H9 (cell line): ENCODE results near the gene RNF212. TPM values are rescaled to one million over a fixed set of nuclear protein-coding genes. Genes with fewer than 3 reads are reported as not detected.

ENCODE experiments used
- DNase-seq: peaks from one replicate; pipeline ENCODE4 v3.0.0-alpha.2; 2017
- H2AFZ ChIP-seq: one replicate; pipeline ENCODE4 v1.6.1; 2013; ENCODE audit warnings: mild to moderate bottlenecking, low read length, control low read depth, moderate library complexity
- H2AK5ac ChIP-seq: 2 replicates; pipeline ENCODE4 v1.6.1; 2013; ENCODE audit warnings: low read length, control low read depth, mixed read lengths; ENCODE audit not compliant: insufficient read length
- H2BK120ac ChIP-seq: one replicate; pipeline ENCODE4 v1.6.1; 2013; ENCODE audit warnings: low read depth, mild to moderate bottlenecking, low read length, control low read depth, inconsistent platforms; ENCODE audit not compliant: poor library complexity, severe bottlenecking
- H2BK12ac ChIP-seq: 2 replicates; pipeline ENCODE4 v1.6.1; 2013; ENCODE audit warnings: low read length, control low read depth, mixed read lengths, low read depth; ENCODE audit not compliant: insufficient read length
- H2BK15ac ChIP-seq: 2 replicates; pipeline ENCODE4 v1.6.1; 2013; ENCODE audit warnings: low read depth, low read length, control low read depth
- H2BK20ac ChIP-seq: one replicate; pipeline ENCODE4 v1.6.1; 2013; ENCODE audit warnings: low read depth, mild to moderate bottlenecking, low read length, control low read depth, inconsistent platforms; ENCODE audit not compliant: poor library complexity, severe bottlenecking
- H2BK5ac ChIP-seq: 2 replicates; pipeline ENCODE4 v1.6.1; 2013; ENCODE audit warnings: low read length, control low read depth, mixed read lengths; ENCODE audit not compliant: insufficient read length
- H3K14ac ChIP-seq: 2 replicates; pipeline ENCODE4 v1.6.1; 2013; ENCODE audit warnings: low read length, control low read depth; ENCODE audit not compliant: insufficient read depth
- H3K18ac ChIP-seq: 2 replicates; pipeline ENCODE4 v1.6.1; 2013; ENCODE audit warnings: low read depth, mild to moderate bottlenecking, mixed read lengths, low read length, control low read depth; ENCODE audit not compliant: insufficient read length
- H3K23ac ChIP-seq: 2 replicates; pipeline ENCODE4 v1.6.1; 2013; ENCODE audit warnings: low read length, control low read depth, mixed read lengths, low read depth; ENCODE audit not compliant: insufficient read length
- H3K23me2 ChIP-seq: 2 replicates; pipeline ENCODE4 v1.6.1; 2013; ENCODE audit warnings: low read depth, mild to moderate bottlenecking, mixed read lengths, low read length, control low read depth; ENCODE audit not compliant: insufficient read length, poor library complexity, severe bottlenecking
- H3K27ac ChIP-seq: 2 replicates; pipeline ENCODE4 v1.5.1; 2013; ENCODE audit warnings: low read length, control low read depth, mixed read lengths, low read depth; ENCODE audit not compliant: insufficient read length
- H3K27me3 ChIP-seq: 2 replicates; pipeline ENCODE4 v1.6.1; 2013; ENCODE audit warnings: low read length, control low read depth, inconsistent platforms; ENCODE audit not compliant: insufficient read depth
- H3K4ac ChIP-seq: 2 replicates; pipeline ENCODE4 v1.6.1; 2013; ENCODE audit warnings: low read depth, mild to moderate bottlenecking, control low read depth, inconsistent platforms, low read length, moderate library complexity
- H3K4me1 ChIP-seq: 2 replicates; pipeline ENCODE4 v1.6.1; 2013; ENCODE audit warnings: low read length, control low read depth, inconsistent platforms; ENCODE audit not compliant: insufficient read depth
- H3K4me2 ChIP-seq: 2 replicates; pipeline ENCODE4 v1.6.1; 2013; ENCODE audit warnings: low read length, control low read depth, mixed read lengths; ENCODE audit not compliant: insufficient read length, insufficient read depth
- H3K56ac ChIP-seq: 2 replicates; pipeline ENCODE4 v1.6.1; 2013; ENCODE audit warnings: low read depth, mild to moderate bottlenecking, mixed read lengths, low read length, control low read depth; ENCODE audit not compliant: insufficient read length
- H3K79me1 ChIP-seq: 2 replicates; pipeline ENCODE4 v1.6.1; 2013; ENCODE audit warnings: low read depth, mild to moderate bottlenecking, moderate library complexity, low read length, control low read depth, inconsistent platforms; ENCODE audit not compliant: insufficient read depth, poor library complexity, severe bottlenecking
- H3K79me2 ChIP-seq: 2 replicates; pipeline ENCODE4 v1.6.1; 2013; ENCODE audit warnings: low read length, control low read depth, inconsistent platforms; ENCODE audit not compliant: insufficient read depth
- H3K9ac ChIP-seq: 2 replicates; pipeline ENCODE4 v1.6.1; 2013; ENCODE audit warnings: low read length, control low read depth, mixed read lengths; ENCODE audit not compliant: insufficient read length; ENCODE audit errors: extremely low read depth
- H3K9me3 ChIP-seq: one replicate; pipeline ENCODE4 v1.6.1; 2013; ENCODE audit warnings: low read depth, low read length, inconsistent platforms; ENCODE audit not compliant: control insufficient read depth
- H3T11ph ChIP-seq: one replicate; pipeline ENCODE4 v1.6.1; 2013; ENCODE audit warnings: mild to moderate bottlenecking, low read length, control low read depth, inconsistent platforms
- H4K20me1 ChIP-seq: one replicate; pipeline ENCODE4 v1.6.1; 2013; ENCODE audit not compliant: control insufficient read depth, insufficient read length, insufficient read depth
- H4K5ac ChIP-seq: 2 replicates; pipeline ENCODE4 v1.6.1; 2013; ENCODE audit warnings: low read depth, mild to moderate bottlenecking, mixed read lengths, low read length, control low read depth; ENCODE audit not compliant: insufficient read length
- H4K8ac ChIP-seq: replicated peaks from 2 replicates; pipeline ENCODE4 v1.6.1; 2013; ENCODE audit warnings: low read length, control low read depth, mixed read lengths, low read depth; ENCODE audit not compliant: insufficient read length
- H4K91ac ChIP-seq: 2 replicates; pipeline ENCODE4 v1.6.1; 2013; ENCODE audit warnings: low read depth, mild to moderate bottlenecking, moderate library complexity, mixed read lengths, low read length, control low read depth; ENCODE audit not compliant: insufficient read length
- H3K27ac Mint-ChIP-seq, 3 experiments: 2 replicates in 2 of 3; 3 replicates in 1 of 3; pipeline ENCODE4 v1.8.0; 2020 to 2021; ENCODE audit warnings: mixed read lengths in 3 of 3, mild to moderate bottlenecking in 1 of 3, moderate library complexity in 1 of 3
- H3K27me3 Mint-ChIP-seq: 2 replicates; pipeline ENCODE4 v1.8.0; 2021; ENCODE audit warnings: low read depth, mild to moderate bottlenecking, moderate library complexity, mixed read lengths
- H3K36me3 Mint-ChIP-seq, 3 experiments: 2 replicates in 2 of 3; 3 replicates in 1 of 3; pipeline ENCODE4 v1.8.0; 2020 to 2021; ENCODE audit warnings: low read depth in 3 of 3, mixed read lengths in 3 of 3; ENCODE audit not compliant: insufficient read depth in 1 of 3
- H3K4me1 Mint-ChIP-seq, 2 experiments: 2 replicates each; pipeline ENCODE4 v1.8.0; 2020; ENCODE audit warnings: mixed read lengths in 2 of 2
- H3K4me3 Mint-ChIP-seq, 2 experiments: 2 replicates in 1 of 2; 3 replicates in 1 of 2; pipeline ENCODE4 v1.8.0; 2020 to 2021; ENCODE audit warnings: mild to moderate bottlenecking in 2 of 2, mixed read lengths in 2 of 2, moderate library complexity in 1 of 2
- H3K9me3 Mint-ChIP-seq, 2 experiments: 2 replicates in 1 of 2; 3 replicates in 1 of 2; pipeline ENCODE4 v1.8.0; 2020; ENCODE audit warnings: mild to moderate bottlenecking in 2 of 2, mixed read lengths in 2 of 2, moderate library complexity in 1 of 2
- WGBS: extraction: QIAGEN DNeasy Blood & Tissue Kit; methylation state at CpG from one replicate; pipeline ENCODE4 v1.1.7; 2013; ENCODE audit warnings: missing lambda C conversion rate, low lambda C conversion rate, mixed read lengths; ENCODE audit not compliant: insufficient read length; ENCODE audit errors: extremely low coverage; 5-methylcytosine and 5-hydroxymethylcytosine counted together
- total RNA-seq: library from RNA; stranded (reverse); gene quantifications from 2 replicates; pipeline ENCODE4 v1.2.1, GENCODE V29; 2021
- TF ChIP-seq, protein P1 (sequence below): fragments of 200-600 bp; sonication (generic); conservative IDR thresholded peaks from 3 replicates; pipeline ENCODE4 v1.8.0; 2021; ENCODE audit warnings: antibody characterized with exemption, mild to moderate bottlenecking

Gene RNF212
- total RNA-seq, 1 experiment from 2014 or later = 3.0 TPM

DNA sequence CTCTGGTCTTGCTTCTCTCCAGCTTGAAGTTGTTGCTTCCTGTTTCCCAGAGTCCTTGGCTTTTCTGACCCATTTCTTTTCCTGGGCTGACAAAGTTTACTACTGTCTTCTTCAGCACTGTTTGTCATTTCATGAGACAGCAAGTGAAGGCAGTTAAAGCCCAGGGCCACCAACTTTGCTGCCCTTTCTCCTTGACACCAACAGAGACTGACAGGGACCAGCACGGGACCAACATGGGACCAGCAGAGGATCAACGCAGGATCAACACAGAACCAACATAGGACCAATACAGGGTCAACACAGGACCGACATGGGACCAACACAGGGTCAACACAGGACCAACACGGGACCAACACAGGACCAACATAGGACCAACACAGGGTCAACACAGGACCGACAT is 34.9 kb downstream of the RNF212 start:
- Histone ChIP-seq H2BK120ac (no peak overlapping the region), H3K18ac (no peak overlapping the region), H3K4me2 (no peak overlapping the region), H4K5ac (no peak overlapping the region), H2BK20ac (no peak overlapping the region), H3K9ac (no peak overlapping the region), H2BK5ac (no peak overlapping the region), H4K8ac (no peak overlapping the region), H2BK15ac (no peak overlapping the region), H3K23ac (no peak overlapping the region), H3K23me2 (no peaks in the 10 kb centered on the region), H3K27ac (no peak overlapping the region), H4K91ac (no peak overlapping the region), H3K56ac (no peak overlapping the region), H3T11ph (no peak overlapping the region), H3K4me1 (no peaks in the 10 kb centered on the region), H2BK12ac (no peak overlapping the region), H3K79me1 (no peaks in the 10 kb centered on the region), H3K27me3 (no peaks in the 10 kb centered on the region), H4K20me1 (no peaks in the 10 kb centered on the region), H3K79me2 (no peaks in the 10 kb centered on the region), H3K9me3 (no peaks in the 10 kb centered on the region), H3K4ac (no peak overlapping the region), H3K14ac (no peak overlapping the region), H2AFZ (no peak overlapping the region), H2AK5ac (no peak overlapping the region)
- H3K27ac Mint-ChIP-seq = no peak overlapping the region
- H3K9me3 Mint-ChIP-seq = no peaks in the 10 kb centered on the region; a peak in 2 of 5 replicates
- H3K36me3 Mint-ChIP-seq = no peaks in the 10 kb centered on the region; a peak in 2 of 7 replicates
- H3K27me3 Mint-ChIP-seq = peaks cover 61% of the 10 kb centered on the region
- no peak overlapping the region for H3K4me3 Mint-ChIP-seq
- no CpG with 5 or more reads among the region's 5 CpGs for WGBS
- TF ChIP-seq, protein P1, sequence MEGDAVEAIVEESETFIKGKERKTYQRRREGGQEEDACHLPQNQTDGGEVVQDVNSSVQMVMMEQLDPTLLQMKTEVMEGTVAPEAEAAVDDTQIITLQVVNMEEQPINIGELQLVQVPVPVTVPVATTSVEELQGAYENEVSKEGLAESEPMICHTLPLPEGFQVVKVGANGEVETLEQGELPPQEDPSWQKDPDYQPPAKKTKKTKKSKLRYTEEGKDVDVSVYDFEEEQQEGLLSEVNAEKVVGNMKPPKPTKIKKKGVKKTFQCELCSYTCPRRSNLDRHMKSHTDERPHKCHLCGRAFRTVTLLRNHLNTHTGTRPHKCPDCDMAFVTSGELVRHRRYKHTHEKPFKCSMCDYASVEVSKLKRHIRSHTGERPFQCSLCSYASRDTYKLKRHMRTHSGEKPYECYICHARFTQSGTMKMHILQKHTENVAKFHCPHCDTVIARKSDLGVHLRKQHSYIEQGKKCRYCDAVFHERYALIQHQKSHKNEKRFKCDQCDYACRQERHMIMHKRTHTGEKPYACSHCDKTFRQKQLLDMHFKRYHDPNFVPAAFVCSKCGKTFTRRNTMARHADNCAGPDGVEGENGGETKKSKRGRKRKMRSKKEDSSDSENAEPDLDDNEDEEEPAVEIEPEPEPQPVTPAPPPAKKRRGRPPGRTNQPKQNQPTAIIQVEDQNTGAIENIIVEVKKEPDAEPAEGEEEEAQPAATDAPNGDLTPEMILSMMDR = no peak
- H3K4me1 Mint-ChIP-seq = peaks cover 2 to 5% of the 10 kb centered on the region in 2 experiments; a peak in 2 of 4 replicates
- no peak for DNase-seq
